Renal cortical epithelial cell (primary cell): ENCODE measurements around the gene SMAP2. TPM values are rescaled to one million over a fixed set of nuclear protein-coding genes. Genes with fewer than 3 reads are reported as not detected.
"Not testable (repeated sequence)": the region's sequence is repeated elsewhere in the genome, so short reads cannot be mapped to it uniquely, and the experiment has no call there.

Source experiments
- DNase-seq: peaks from one replicate; pipeline ENCODE4 v3.0.0-alpha.2; 2011; ENCODE audit warnings: low read depth
- total RNA-seq: library from RNA; depleted of rRNA; stranded (reverse); fragments of >200 nt; gene quantifications from 2 replicates; pipeline ENCODE4 v1.2.3, GENCODE V29; 2014

The SMAP2 gene
- total RNA-seq, 1 donor from 2014 or later, result 11.5 TPM

DNA sequence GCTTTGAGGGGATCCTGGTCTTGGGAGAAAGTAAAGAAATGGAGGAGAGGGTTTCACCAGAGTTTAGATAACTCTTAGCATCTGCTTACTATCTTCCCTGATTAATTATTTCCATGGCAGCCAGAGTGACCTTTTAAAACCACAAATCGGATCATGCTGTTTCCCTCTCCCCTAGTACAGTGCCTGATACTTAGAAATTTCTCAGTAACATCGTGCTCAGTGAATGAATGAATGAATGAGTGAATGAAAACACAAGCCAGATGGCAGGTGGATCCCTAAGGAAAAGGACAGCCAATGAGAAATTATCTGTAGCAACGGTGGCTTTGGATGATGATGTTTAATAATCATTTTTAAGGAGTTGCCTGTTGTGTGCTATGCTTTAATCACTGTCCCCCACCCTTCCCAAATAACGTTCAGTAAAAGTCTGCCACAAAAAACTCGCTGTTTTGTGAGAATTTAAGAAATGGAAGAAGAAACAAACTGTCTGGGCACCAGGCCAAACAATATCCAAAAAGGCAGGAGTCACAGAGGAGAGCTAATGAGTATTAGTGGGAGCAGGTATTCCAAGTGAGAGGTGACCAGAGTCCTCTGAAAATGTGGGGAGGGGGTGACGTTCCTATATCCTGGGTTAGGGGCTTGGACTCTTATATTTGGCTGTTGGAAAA is 737 bp upstream of the SMAP2 start:
- no peak for DNase-seq

GRCh38 chr1:40377512-40377911 is 4.0 kb downstream of the SMAP2 start:
- DNase-seq, result no peak

DNA sequence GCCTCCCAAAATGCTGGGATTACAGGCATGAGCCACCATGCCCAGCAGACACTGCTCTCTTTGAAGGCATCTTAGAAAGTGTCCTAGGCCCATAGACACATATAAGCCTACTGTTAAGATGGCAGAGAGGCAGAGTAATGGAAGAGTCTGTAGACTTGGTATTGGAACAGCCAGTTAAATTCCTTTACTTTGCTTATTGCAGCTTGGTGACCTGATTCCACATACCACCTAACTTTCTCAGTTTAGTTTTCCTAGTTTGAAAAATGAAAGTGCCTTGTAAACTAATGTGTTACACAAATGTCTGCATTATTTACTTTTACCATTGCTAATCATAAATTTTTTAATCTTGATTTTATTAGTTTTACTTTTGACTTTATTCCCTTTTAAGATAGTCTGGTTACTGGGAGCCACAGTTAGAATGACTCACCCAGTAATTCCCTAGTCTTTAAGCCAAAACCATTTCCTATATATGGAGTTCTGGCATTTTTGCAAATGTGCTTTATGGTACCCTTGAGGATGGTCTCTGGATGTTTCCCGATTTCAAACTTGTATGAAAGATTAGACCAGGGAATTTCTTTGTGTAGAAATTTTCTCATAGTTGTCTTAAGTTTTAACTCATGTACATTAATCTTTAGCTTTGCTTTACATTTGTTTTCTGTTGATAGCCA is 6.4 kb downstream of the SMAP2 start:
- DNase-seq, result no peak

DNA sequence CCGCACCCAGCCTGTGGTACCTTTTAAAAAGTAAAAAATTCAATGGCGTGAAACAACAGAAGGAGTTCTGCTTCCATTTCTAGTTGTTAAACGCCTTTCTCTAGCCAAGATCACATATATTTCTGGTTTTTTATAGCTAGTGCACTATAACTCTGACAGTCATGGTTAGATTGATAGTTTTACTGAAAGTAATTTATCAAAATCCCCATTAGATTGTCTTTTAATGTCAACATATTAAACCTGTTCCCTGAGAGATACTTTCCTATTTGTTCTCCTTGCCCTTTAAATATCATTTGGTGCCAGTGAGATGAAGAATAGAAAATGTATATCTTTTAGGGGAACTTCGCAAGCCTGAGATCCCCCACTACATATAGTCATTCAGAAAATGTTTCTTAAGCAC is 7.3 kb downstream of the SMAP2 start:
- no peak for DNase-seq

- DNase-seq, result no peak
Measured at GRCh38 chr1:40381268-40382107, 8.0 kb downstream of the SMAP2 start.

DNA sequence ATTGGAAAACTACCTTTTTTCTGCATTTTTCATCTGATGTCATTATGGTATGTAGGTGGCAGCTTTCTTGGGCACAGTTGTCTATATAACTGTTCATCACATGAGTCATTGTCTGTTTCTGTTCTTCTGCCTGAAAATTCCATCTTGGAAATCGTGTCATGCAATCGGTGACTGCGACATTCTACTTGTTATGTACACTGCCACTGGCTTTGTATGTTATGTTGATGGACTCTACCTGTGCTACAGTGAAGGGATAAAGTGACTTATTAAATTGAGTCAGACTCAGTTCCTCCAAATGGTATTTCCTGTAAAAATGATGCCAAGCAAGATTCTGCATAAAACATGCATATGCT is 8.6 kb downstream of the SMAP2 start:
- DNase-seq, result no peak

- no peak for DNase-seq
Measured at GRCh38 chr1:40382601-40383000, 9.1 kb downstream of the SMAP2 start.

DNA sequence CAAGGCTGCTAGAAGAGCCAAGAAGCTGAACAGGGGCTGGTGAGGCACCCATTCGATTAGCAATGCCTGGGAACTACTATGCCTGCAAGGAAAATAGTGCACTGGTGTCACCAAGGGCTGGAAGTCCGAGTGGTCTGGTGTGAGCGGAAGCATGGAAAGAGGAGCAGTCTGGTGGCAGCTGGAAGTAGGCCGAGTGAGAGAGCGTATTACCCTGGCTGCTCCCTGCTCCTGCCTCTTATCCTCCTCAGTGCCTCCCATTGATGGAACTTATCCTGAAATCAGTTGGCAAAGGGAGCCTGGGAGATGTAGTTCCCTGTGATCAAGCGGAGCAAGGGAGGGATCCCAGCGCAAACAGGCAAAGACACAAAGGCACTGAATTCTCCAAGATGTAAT is 9.6 kb downstream of the SMAP2 start:
- no peak for DNase-seq

GRCh38 chr1:40383488-40384412 is 10.2 kb downstream of the SMAP2 start:
- no peak for DNase-seq

- DNase-seq, result no peak
Measured at GRCh38 chr1:40384413-40384762, 10.9 kb downstream of the SMAP2 start.

- DNase-seq, result no peak
Measured at GRCh38 chr1:40384887-40385286, 11.4 kb downstream of the SMAP2 start.

DNA sequence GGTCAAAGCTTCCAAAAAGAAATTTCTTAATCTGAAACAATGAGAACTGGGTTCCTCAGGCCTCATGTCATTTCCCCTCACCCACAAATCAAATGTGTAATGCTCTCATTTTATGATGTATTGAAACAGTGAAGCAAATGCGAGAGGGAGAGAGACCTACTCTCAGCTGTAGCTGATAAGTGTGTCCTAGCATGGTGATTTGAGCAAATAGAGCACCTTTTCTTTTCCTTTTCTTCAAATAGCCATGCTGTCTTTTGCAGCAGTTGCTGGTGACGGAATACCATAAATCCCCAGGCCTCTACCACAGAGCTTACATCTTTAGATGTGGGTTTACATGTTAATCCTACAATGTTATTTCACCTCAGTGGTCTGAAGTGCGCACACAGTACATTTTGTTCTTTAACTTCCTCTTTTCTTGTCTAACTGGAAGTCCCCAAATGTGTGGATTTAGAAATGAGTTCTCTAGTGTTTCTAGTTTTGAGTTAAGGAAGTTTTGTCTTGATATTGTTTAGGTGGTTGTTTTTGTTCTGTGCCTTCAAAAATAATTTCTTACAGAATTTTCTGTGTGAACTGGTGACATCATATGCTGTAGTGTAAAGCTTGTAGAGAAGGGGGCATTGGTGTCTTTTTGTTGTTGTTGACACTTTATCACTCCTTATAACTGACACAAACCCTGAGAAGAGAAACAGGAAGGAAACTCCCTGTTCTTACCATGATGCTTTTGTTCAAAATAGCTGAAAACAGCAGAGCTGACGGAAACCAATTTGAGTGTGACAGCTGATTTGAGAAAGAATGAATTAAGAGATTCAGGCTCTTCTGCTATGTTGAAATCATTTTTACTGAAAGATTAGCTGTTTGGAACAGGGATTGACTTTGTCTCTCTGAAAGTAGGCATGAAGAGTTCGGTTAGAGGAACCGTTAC is 12.2 kb downstream of the SMAP2 start:
- no peak for DNase-seq

DNA sequence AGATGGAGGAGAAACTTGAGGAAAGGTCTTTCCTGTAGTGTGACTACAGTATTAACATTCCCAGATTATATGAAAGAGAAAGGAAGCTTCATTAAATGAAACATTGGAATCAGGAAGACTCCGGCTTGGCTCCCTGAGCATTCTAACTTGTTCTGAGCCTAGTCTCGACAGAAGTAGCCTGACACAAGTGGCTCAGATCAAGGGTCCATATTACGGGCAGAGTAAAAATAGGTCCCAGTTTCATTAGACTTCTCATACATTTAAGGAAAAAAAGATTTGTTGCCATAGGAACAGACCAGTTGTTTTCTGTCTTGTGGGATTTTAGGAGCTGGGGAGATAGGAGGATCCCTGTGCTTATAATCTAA is 12.8 kb downstream of the SMAP2 start:
- DNase-seq, result no peak

GRCh38 chr1:40386796-40387195 is 13.3 kb downstream of the SMAP2 start:
- DNase-seq, result no peak

GRCh38 chr1:40387381-40388306 is 14.1 kb downstream of the SMAP2 start:
- DNase-seq, result not testable (repeated sequence)

GRCh38 chr1:40388456-40389321 is 15.2 kb downstream of the SMAP2 start:
- DNase-seq, result not testable (repeated sequence)

GRCh38 chr1:40389322-40389803 is 15.8 kb downstream of the SMAP2 start:
- DNase-seq, result no peak

DNA sequence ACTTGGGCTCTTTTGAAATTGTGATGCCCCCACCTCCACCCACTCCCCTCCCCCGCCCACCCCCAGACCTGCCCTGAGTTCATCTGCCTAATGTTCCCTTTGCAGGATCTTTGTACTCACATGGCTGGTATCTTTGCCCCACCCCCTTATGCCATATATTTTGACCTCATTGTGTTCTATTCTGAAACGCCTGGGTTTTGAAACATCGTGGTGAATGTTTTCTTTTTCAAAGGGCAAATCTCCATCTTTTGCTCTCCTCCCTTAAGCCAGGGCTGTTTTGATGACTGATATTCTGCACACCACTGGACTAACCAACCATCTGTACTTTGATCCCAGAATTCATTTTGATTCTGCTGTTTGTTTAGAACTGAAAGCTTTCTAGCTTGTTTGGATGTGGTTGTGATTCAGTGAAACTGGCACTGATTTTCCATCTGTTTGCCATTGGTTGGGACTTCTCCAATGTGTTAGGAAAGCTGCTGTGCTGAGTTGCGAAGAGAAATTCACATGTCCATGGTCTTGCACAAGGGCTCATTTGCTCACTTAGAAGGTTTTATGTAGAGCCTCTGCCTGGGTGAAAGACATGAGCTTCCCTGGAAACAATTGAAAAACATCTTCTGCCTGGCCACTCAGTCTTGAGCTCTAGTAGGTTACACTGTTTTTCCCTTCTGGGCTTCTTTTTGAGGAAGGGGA is 16.5 kb downstream of the SMAP2 start:
- peak; percentile 77 for DNase-seq
